Muscle of leg (tissue), 11 donors: ENCODE results near the gene STK4. TPM values are rescaled to one million over a fixed set of nuclear protein-coding genes. Genes with fewer than 3 reads are reported as not detected.

Experiments
- DNase-seq: peaks from one replicate; pipeline ENCODE4 v3.0.0; 2013
- H3K27ac ChIP-seq: one replicate; pipeline ENCODE4 v1.5.1; 2013; ENCODE audit warnings: mild to moderate bottlenecking, low read length, control low read depth
- H3K27me3 ChIP-seq: one replicate; pipeline ENCODE4 v1.6.1; 2013; ENCODE audit warnings: low read length; ENCODE audit not compliant: control insufficient read depth, insufficient read depth
- H3K36me3 ChIP-seq: one replicate; pipeline ENCODE4 v1.6.1; 2013; ENCODE audit warnings: low read length; ENCODE audit not compliant: control insufficient read depth, insufficient read depth
- H3K4me1 ChIP-seq: one replicate; pipeline ENCODE4 v1.6.1; 2013; ENCODE audit warnings: low read length; ENCODE audit not compliant: control insufficient read depth, insufficient read depth
- H3K4me3 ChIP-seq: one replicate; pipeline ENCODE4 v1.5.1; 2013; ENCODE audit warnings: low read length, control low read depth
- H3K9me3 ChIP-seq: replicated peaks from 2 replicates; pipeline ENCODE4 v1.6.1; 2013; ENCODE audit warnings: low read depth, low read length; ENCODE audit not compliant: control insufficient read depth
- WGBS: methylation state at CpG from one replicate; pipeline ENCODE4 v1.1.5; 2013; ENCODE audit warnings: missing lambda C conversion rate; ENCODE audit not compliant: insufficient coverage; 5-methylcytosine and 5-hydroxymethylcytosine counted together
- polyA plus RNA-seq, 8 donors: library from polyadenylated mRNA; unstranded; fragments of 120-200 nt; gene quantifications; one replicate each; pipeline versions ENCODE4 v1.2.1 to v1.2.3, GENCODE V29; 2013; ENCODE audit warnings: inconsistent platforms in 1 of 8, low replicate concordance in 1 of 8; ENCODE audit not compliant: insufficient read length in 8 of 8, insufficient read depth in 1 of 8
- total RNA-seq: library from RNA; stranded (reverse); fragments of 120-200 nt; gene quantifications from one replicate; pipeline ENCODE4 v1.2.4, GENCODE V29; 2013

STK4 gene
- total and polyA plus RNA-seq, 9 donors = 7.7 to 11.7 (median 8.8) TPM

DNA sequence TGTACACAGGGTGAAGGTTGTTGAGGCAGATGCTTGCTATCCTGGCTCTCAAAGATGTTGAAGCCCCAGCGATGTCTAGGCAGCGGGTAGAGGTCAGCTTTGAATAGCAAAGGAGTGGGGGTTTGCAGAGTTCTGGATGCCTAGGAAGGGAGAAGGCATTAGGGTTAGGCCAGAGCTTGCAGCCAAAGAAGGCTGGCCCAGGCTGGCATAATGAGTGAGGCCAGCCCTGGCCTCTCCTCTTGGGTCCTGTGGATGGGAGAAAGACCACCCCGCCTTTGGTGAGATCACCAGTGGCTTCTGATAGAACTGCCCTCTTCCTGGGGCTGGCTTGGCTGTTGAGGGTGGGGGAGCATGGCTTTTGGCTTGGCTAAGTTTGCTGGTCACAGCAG is 149.1 kb downstream of the STK4 start:
- Histone ChIP-seq H3K9me3 (no peaks in the 10 kb centered on the region), H3K36me3 (no peaks in the 10 kb centered on the region), H3K4me3 (no peak overlapping the region), H3K27me3 (peaks cover 15% of the 10 kb centered on the region), H3K4me1 (no peaks in the 10 kb centered on the region), H3K27ac (no peak overlapping the region)
- WGBS = 50% methylated on average over 2 of the region's 3 CpGs
- no peak for DNase-seq

DNA sequence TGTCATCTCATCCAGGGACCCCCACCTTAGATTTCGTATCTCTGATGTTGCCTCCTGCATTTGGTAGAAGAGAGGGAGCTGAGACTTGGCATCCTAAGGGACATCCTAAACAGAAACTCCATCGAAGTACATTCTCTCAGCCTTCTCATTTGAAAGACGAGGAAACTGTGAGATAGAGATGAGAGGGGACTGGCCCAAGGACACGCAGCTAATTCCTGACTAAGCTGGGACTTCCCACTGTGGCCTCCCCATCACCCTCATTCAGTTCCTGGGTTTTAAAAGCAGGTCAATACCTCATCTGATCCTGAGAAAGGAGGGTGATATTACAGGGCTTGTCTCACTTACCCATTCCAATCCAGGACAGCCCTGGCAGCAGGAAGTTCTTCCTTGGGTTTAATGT is 149.5 kb downstream of the STK4 start:
- H3K4me3 ChIP-seq = no peak overlapping the region
- peaks cover 15% of the 10 kb centered on the region for H3K27me3 ChIP-seq
- H3K27ac ChIP-seq = no peak overlapping the region
- H3K36me3 ChIP-seq = no peaks in the 10 kb centered on the region
- no peak for DNase-seq
- WGBS = no CpG with 5 or more reads among the region's 4 CpGs
- H3K9me3 ChIP-seq = no peaks in the 10 kb centered on the region
- no peaks in the 10 kb centered on the region for H3K4me1 ChIP-seq

DNA sequence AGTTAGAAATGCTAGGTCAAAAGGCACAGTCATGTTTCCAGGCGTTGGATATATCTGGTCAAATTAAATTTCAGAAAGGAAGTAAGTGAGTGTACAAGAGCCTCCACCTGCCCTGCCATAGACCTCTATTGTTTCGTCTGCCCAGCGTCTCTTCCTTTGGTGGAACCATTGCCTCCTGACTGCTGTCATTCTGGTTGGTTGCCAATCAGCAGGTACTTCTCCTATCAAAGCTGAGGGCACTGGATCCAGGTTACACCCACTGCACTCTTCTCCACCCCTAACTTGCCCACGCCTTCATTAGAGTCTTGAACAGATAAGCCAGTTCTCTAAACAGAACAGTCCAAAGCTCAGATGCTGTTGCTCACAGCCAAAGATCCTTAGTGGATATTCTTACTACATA is 151.3 kb downstream of the STK4 start:
- no peak overlapping the region for H3K4me3 ChIP-seq
- no peaks in the 10 kb centered on the region for H3K9me3 ChIP-seq
- no peak overlapping the region for H3K27ac ChIP-seq
- no peaks in the 10 kb centered on the region for H3K4me1 ChIP-seq
- no peak for DNase-seq
- H3K27me3 ChIP-seq = peaks cover 15% of the 10 kb centered on the region
- H3K36me3 ChIP-seq = no peaks in the 10 kb centered on the region
- WGBS = 76% methylated on average over 3 of the region's 4 CpGs

DNA sequence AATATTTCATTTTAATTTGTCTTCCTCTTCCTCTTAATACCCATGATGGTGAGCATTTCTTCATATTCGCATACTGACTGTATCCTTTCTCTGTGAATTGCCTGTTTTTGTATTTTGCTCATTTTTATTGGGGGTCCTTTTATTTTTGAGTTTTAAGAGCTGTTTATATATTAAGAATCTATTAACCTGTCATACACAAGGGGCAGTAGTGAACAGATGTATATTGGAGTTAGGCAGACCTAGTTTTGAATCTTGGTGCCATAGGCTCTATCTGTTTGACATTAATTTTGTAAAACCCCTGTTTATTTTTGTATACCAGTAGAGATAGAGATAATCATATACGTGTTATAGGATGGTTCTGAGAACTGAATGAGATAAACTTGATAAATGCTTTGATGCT is 151.7 kb downstream of the STK4 start:
- DNase-seq = no peak
- Histone ChIP-seq H3K27me3 (peaks cover 15% of the 10 kb centered on the region), H3K27ac (no peak overlapping the region), H3K36me3 (no peaks in the 10 kb centered on the region), H3K9me3 (no peaks in the 10 kb centered on the region), H3K4me3 (no peak overlapping the region), H3K4me1 (no peaks in the 10 kb centered on the region)
- no CpG with 5 or more reads among the region's 2 CpGs for WGBS

DNA sequence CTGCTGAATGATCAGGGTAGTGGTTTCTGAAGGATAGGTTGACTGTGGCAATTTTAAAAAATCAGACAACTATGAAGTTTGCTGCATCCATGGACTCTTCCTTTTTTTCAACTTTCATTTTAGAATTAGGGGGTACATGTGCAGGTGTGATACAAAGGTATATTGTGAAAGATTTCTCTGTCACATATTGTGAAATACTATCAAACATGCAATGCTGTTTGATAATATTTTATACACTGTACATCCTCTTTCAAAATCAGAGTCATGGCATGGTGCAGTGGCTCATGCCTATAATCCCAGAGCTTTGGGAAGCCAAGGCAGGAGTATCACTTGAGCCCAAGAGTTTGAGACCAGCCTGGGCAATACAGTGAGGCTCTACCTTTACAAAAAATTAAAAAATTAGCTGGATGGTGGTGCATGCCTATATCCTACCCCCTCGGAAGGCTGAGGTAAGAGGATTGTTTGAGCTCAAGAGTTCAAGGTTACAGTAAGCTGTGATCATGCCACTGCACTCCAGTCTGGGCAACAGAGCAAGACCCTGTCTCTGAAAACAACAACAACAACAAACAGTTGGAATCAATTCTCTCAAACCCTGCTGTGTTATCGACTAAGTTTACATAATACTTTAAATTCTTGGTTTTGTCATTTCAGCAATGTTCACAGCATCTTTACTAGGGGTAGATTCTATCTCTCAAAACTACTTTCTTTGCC is 153.4 kb downstream of the STK4 start:
- H3K27me3 ChIP-seq = peaks cover 15% of the 10 kb centered on the region

DNA sequence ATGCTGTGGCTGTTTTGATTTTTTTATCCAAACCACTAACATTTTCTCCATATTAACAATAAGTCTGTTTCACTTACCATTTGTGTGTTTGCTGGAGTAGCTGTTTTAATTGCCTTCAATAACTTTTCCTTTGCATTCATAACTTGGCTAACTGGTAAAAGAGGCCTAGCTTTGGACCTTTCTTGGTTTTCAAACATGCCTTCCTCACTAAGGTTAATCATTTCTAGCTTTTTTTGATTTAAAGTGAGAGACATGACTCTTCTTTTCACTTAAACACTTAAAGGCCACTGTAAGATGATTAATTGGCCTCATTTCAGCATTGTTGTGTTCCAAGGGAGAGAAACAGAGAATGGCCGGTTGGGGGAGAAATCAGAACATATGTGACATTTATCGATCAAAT is 155.1 kb downstream of the STK4 start:
- Histone ChIP-seq H3K27ac (no peak overlapping the region), H3K36me3 (no peaks in the 10 kb centered on the region), H3K4me1 (no peaks in the 10 kb centered on the region), H3K4me3 (no peak overlapping the region), H3K27me3 (peaks cover 8% of the 10 kb centered on the region), H3K9me3 (no peaks in the 10 kb centered on the region)
- DNase-seq = no peak
- no CpG with 5 or more reads among the region's 2 CpGs for WGBS

More for the DNA sequence above, 153.4 kb downstream of the STK4 start:
- DNase-seq = no peak
- Histone ChIP-seq H3K27ac (no peak overlapping the region), H3K9me3 (no peaks in the 10 kb centered on the region), H3K36me3 (no peaks in the 10 kb centered on the region), H3K4me1 (no peaks in the 10 kb centered on the region), H3K4me3 (no peak overlapping the region)
- no CpG with 5 or more reads among the region's 2 CpGs for WGBS

DNA sequence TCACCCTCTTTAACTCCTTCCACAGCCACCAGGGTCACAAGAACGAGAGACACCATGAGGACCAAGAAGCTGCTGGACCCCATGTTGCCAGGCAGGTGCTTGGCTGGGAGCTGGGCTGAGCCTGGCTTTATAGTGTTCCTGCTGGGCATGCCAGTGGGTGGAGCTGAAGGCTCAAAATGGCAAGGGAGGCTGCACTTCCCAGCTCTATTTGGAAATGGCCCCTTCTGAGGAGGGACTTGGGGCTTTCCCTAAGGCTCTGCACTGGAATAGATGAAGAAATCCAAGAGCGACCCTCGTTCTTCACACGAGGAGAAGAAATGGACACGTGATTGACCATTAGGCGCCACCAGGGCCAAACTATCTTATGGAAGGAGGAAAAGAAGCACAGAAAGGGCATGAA is 158.1 kb downstream of the STK4 start, which contains the start of gene WFDC12:
TSS of gene WFDC12 (minus strand) at position 101 of the 400 bp plus-strand sequence. CDS start at position 83, 18 bp downstream.
- no peaks in the 10 kb centered on the region for H3K4me1 ChIP-seq
- H3K36me3 ChIP-seq = no peaks in the 10 kb centered on the region
- H3K27ac ChIP-seq = no peak within 1 kb of the TSS
- no peak within 1 kb of the TSS for H3K4me3 ChIP-seq
- 87% methylated on average over 6 of the region's 6 CpGs for WGBS
- no peak for DNase-seq
- peaks cover 8% of the 10 kb centered on the region for H3K27me3 ChIP-seq
- no peaks in the 10 kb centered on the region for H3K9me3 ChIP-seq

DNA sequence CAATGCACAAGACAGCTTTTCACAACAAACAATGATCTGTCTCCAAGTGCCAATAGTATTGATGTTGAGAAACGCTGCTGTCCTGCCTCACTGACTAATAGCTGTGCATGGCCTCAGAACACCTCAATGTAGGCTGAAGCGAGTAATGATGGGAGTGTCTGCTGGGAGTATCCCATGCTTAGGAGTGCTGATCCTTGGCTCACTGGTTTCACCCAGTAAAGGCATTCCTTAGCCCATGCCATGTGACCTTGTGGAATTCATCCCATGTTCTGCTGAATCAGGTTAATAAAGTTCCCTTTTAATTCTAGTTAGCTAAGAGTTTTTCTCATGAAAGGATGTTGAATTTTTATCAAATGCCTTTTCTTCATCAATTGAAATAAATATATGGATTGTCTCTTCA is 161.8 kb downstream of the STK4 start:
- no peak overlapping the region for H3K4me3 ChIP-seq
- DNase-seq = no peak
- H3K36me3 ChIP-seq = no peaks in the 10 kb centered on the region
- no peak overlapping the region for H3K27ac ChIP-seq
- no peaks in the 10 kb centered on the region for H3K4me1 ChIP-seq
- peaks cover 8% of the 10 kb centered on the region for H3K27me3 ChIP-seq
- no peaks in the 10 kb centered on the region for H3K9me3 ChIP-seq
- 80% methylated on average over 1 of the region's 2 CpGs for WGBS

Other genes starting within 250 kb of the STK4 start
- 0.27 TPM for gene KCNK15, start 220.6 kb upstream of the STK4 start, total RNA-seq
- gene KCNK15, start 220.6 kb upstream of the STK4 start, polyA plus RNA-seq = under 1 TPM in 6 of 8 donors, not detected in 2; 0.13 to 0.58 (median 0.41) TPM
- 5.7 TPM for gene RIMS4, start 156.0 kb upstream of the STK4 start, total RNA-seq
- 10 to 100 TPM in 5 of 8 donors, 1 to 10 TPM in 3; 7.4 to 13.2 (median 10.1) TPM for gene RIMS4, start 156.0 kb upstream of the STK4 start, polyA plus RNA-seq
- 62.7 TPM for gene YWHAB, start 80.8 kb upstream of the STK4 start, total RNA-seq
- 100 to 1,000 TPM in 7 of 8 donors, 10 to 100 TPM in 1; 85.3 to 129 (median 108) TPM for gene YWHAB, start 80.8 kb upstream of the STK4 start, polyA plus RNA-seq
- 5.3 TPM for gene PABPC1L, start 56.5 kb upstream of the STK4 start, total RNA-seq
- 10 to 100 TPM in 7 of 8 donors, 1 to 10 TPM in 1; 7.9 to 28.1 (median 16.5) TPM for gene PABPC1L, start 56.5 kb upstream of the STK4 start, polyA plus RNA-seq
- gene TOMM34, start 6.1 kb upstream of the STK4 start, total RNA-seq = 9.7 TPM
- gene TOMM34, start 6.1 kb upstream of the STK4 start, polyA plus RNA-seq = 10 to 100 TPM; 12.4 to 17.9 (median 14.8) TPM
- 0.04 TPM for gene KCNS1, start 134.6 kb downstream of the STK4 start, total RNA-seq
- under 1 TPM; 0.08 to 0.17 (median 0.09) TPM for gene KCNS1, start 134.6 kb downstream of the STK4 start, polyA plus RNA-seq
- not detected for gene WFDC5, start 148.7 kb downstream of the STK4 start, total RNA-seq
- gene WFDC5, start 148.7 kb downstream of the STK4 start, polyA plus RNA-seq = under 1 TPM in 1 of 8 donors, not detected in 7; 0.32 TPM
- not detected for gene WFDC12, start 158.0 kb downstream of the STK4 start, total RNA-seq
- not detected for gene WFDC12, start 158.0 kb downstream of the STK4 start, polyA plus RNA-seq
- not detected for gene PI3, start 208.4 kb downstream of the STK4 start, total RNA-seq
- under 1 TPM in 3 of 8 donors, not detected in 5; 0.44 to 0.82 (median 0.71) TPM for gene PI3, start 208.4 kb downstream of the STK4 start, polyA plus RNA-seq
- not detected for gene SEMG1, start 240.5 kb downstream of the STK4 start, total RNA-seq
- gene SEMG1, start 240.5 kb downstream of the STK4 start, polyA plus RNA-seq = not detected